Activated CD4-positive, alpha-beta T cell treated with anti-CD3 and anti-CD28 coated beads, Interleukin-2, amount 10 ng/mL, durations not matched to agents 7 days and 5 days (primary cell): ENCODE measurements around the gene KIF4A. TPM values are rescaled to one million over a fixed set of nuclear protein-coding genes. Genes with fewer than 3 reads are reported as not detected.
"Not testable (repeated sequence)": the region's sequence is repeated elsewhere in the genome, so short reads cannot be mapped to it uniquely, and the experiment has no call there.

ENCODE experiments used
- CTCF ChIA-PET: fragments of 350-600 bp; sonication (Branson Sonifier 250); formaldehyde crosslinking; loops from one replicate; lab custom pipeline; 2021; ENCODE audit warnings: antibody characterized with exemption; lab: Charles Lee
- POLR2A ChIA-PET: fragments of 350-600 bp; sonication (Branson Sonifier 250); formaldehyde crosslinking; loops from one replicate; lab custom pipeline; 2021; ENCODE audit warnings: antibody characterized with exemption; lab: Charles Lee
- DNase-seq: peaks from one replicate; pipeline ENCODE4 v3.0.0-alpha.2; 2020
- H3K27ac Mint-ChIP-seq: one replicate; pipeline ENCODE4 v1.8.0; 2021; ENCODE audit warnings: mild to moderate bottlenecking, moderate library complexity, mixed read lengths
- H3K27me3 Mint-ChIP-seq: one replicate; pipeline ENCODE4 v1.8.0; 2021; ENCODE audit warnings: mixed read lengths
- H3K36me3 Mint-ChIP-seq: one replicate; pipeline ENCODE4 v1.8.0; 2021; ENCODE audit warnings: low read depth, mixed read lengths
- H3K4me1 Mint-ChIP-seq: one replicate; pipeline ENCODE4 v1.8.0; 2021; ENCODE audit warnings: mixed read lengths
- H3K4me3 Mint-ChIP-seq: one replicate; pipeline ENCODE4 v1.8.0; 2021; ENCODE audit warnings: mild to moderate bottlenecking, moderate library complexity, mixed read lengths
- H3K9me3 Mint-ChIP-seq: one replicate; pipeline ENCODE4 v1.8.0; 2021; ENCODE audit warnings: mixed read lengths
- total RNA-seq, 2 experiments: library from RNA; stranded (reverse); gene quantifications; one replicate each; pipeline ENCODE4 v1.2.3, GENCODE V29; 2021

KIF4A gene
- total RNA-seq, 2 experiments from 2014 or later = 40.5 to 41.5 TPM

GRCh38 chrX:70257423-70258288 is 32.2 kb upstream of the KIF4A start:
- CTCF ChIA-PET = no interaction called here
- Mint-ChIP-seq H3K4me3 (no peak overlapping the region), H3K36me3 (no peaks in the 10 kb centered on the region), H3K9me3 (no peaks in the 10 kb centered on the region), H3K27ac (no peak overlapping the region), H3K4me1 (peaks cover 12% of the 10 kb centered on the region), H3K27me3 (no peaks in the 10 kb centered on the region)
- POLR2A ChIA-PET = no interaction called here
- DNase-seq = no peak

- no peaks in the 10 kb centered on the region for H3K36me3 Mint-ChIP-seq
- H3K27me3 Mint-ChIP-seq = no peaks in the 10 kb centered on the region
- no peaks in the 10 kb centered on the region for H3K9me3 Mint-ChIP-seq
- CTCF ChIA-PET = interaction anchor here (1.7 kb wide), 1 partner anchor 15 kb away, joined by 3 read pairs; no protein-coding TSS in a partner anchor
- DNase-seq = no peak
- no peaks in the 10 kb centered on the region for H3K4me1 Mint-ChIP-seq
- POLR2A ChIA-PET = no interaction called here
- no peak within 1 kb of the TSS for H3K27ac Mint-ChIP-seq
- H3K4me3 Mint-ChIP-seq = no peak within 1 kb of the TSS
Measured at GRCh38 chrX:70260104-70260503, 29.8 kb upstream of the KIF4A start, which contains the start of gene P2RY4. TSS of gene P2RY4 (minus strand) at chrX:70260204. CDS start at chrX:70259624, 580 bp downstream.

GRCh38 chrX:70262952-70263567 is 26.8 kb upstream of the KIF4A start:
- ChIA-PET CTCF (interaction anchor here (1.2 kb wide), 1 partner anchor 110 kb away, joined by 3 read pairs; no protein-coding TSS in a partner anchor), POLR2A (no interaction called here)
- H3K27me3 Mint-ChIP-seq = no peaks in the 10 kb centered on the region

GRCh38 chrX:70264784-70265183 is 25.1 kb upstream of the KIF4A start:
- Mint-ChIP-seq H3K36me3 (no peaks in the 10 kb centered on the region), H3K9me3 (no peaks in the 10 kb centered on the region), H3K4me1 (no peaks in the 10 kb centered on the region), H3K27ac (no peak overlapping the region), H3K4me3 (no peak overlapping the region), H3K27me3 (no peaks in the 10 kb centered on the region)
- ChIA-PET CTCF (no interaction called here), POLR2A (no interaction called here)
- DNase-seq = no peak

More at GRCh38 chrX:70262952-70263567, 26.8 kb upstream of the KIF4A start:
- Mint-ChIP-seq H3K9me3 (no peaks in the 10 kb centered on the region), H3K4me3 (no peak overlapping the region), H3K36me3 (no peaks in the 10 kb centered on the region), H3K27ac (no peak overlapping the region), H3K4me1 (no peaks in the 10 kb centered on the region)
- peak; percentile 31 for DNase-seq

- Mint-ChIP-seq H3K9me3 (no peaks in the 10 kb centered on the region), H3K27me3 (peaks cover 3% of the 10 kb centered on the region), H3K4me3 (no peak within 1 kb of the TSS), H3K27ac (no peak within 1 kb of the TSS), H3K36me3 (no peaks in the 10 kb centered on the region), H3K4me1 (no peaks in the 10 kb centered on the region)
- ChIA-PET CTCF (no interaction called here), POLR2A (no interaction called here)
- no peak for DNase-seq
Measured at GRCh38 chrX:70268034-70268433, 21.9 kb upstream of the KIF4A start, which contains the start of gene ARR3. TSS of gene ARR3 (plus strand) at chrX:70268334. CDS start at chrX:70269386, 1,052 bp downstream.

- DNase-seq, H3K4me3 Mint-ChIP-seq, POLR2A ChIA-PET, H3K27ac Mint-ChIP-seq, H3K4me1 Mint-ChIP-seq, H3K36me3 Mint-ChIP-seq, H3K27me3 Mint-ChIP-seq, H3K9me3 Mint-ChIP-seq: not testable (repeated sequence)
- CTCF ChIA-PET = interaction anchor here (0.6 kb wide), 1 partner anchor 735 kb away, joined by 5 read pairs; no protein-coding TSS in a partner anchor
Measured at GRCh38 chrX:70274029-70274428, 15.9 kb upstream of the KIF4A start.

- Mint-ChIP-seq H3K36me3 (peaks cover 2% of the 10 kb centered on the region), H3K4me1 (no peaks in the 10 kb centered on the region), H3K27ac (no peak overlapping the region), H3K9me3 (no peaks in the 10 kb centered on the region), H3K27me3 (no peaks in the 10 kb centered on the region), H3K4me3 (no peak overlapping the region)
- no peak for DNase-seq
- ChIA-PET POLR2A (no interaction called here), CTCF (no interaction called here)
Measured at GRCh38 chrX:70279081-70279480, 10.8 kb upstream of the KIF4A start.

- no peaks in the 10 kb centered on the region for H3K9me3 Mint-ChIP-seq
- H3K27ac Mint-ChIP-seq = no peak overlapping the region
- no peaks in the 10 kb centered on the region for H3K4me1 Mint-ChIP-seq
- POLR2A ChIA-PET = no interaction called here
- CTCF ChIA-PET = interaction anchor here (0.8 to 1.2 kb wide), 2 partner anchors 13 to 312 kb away, joined by 3 to 4 read pairs; no protein-coding TSS in a partner anchor
- H3K36me3 Mint-ChIP-seq = peaks cover 5% of the 10 kb centered on the region
- H3K27me3 Mint-ChIP-seq = no peaks in the 10 kb centered on the region
- DNase-seq = no peak
- H3K4me3 Mint-ChIP-seq = no peak overlapping the region
Measured at GRCh38 chrX:70280573-70280972, 9.3 kb upstream of the KIF4A start.

- ChIA-PET CTCF (no interaction called here), POLR2A (no interaction called here)
- Mint-ChIP-seq H3K27ac (no peak within 1 kb of the TSS), H3K36me3 (peaks cover 12% of the 10 kb centered on the region), H3K27me3 (no peaks in the 10 kb centered on the region), H3K4me3 (no peak within 1 kb of the TSS), H3K4me1 (no peaks in the 10 kb centered on the region), H3K9me3 (no peaks in the 10 kb centered on the region)
- no peak for DNase-seq
Measured at GRCh38 chrX:70281951-70282350, 8.0 kb upstream of the KIF4A start, which contains the start of gene RAB41. TSS of gene RAB41 (plus strand) at chrX:70282172. CDS start at chrX:70282218, 46 bp downstream.

GRCh38 chrX:70289168-70289792 is 624 bp upstream of the KIF4A start:
- CTCF ChIA-PET = interaction anchor here (0.6 kb wide), 1 partner anchor 1042 kb away, joined by 3 read pairs; no protein-coding TSS in a partner anchor
- Mint-ChIP-seq H3K27me3 (no peaks in the 10 kb centered on the region), H3K36me3 (peaks cover 37% of the 10 kb centered on the region), H3K9me3 (no peaks in the 10 kb centered on the region), H3K27ac (peak overlapping the region; percentile 94), H3K4me3 (peak overlapping the region; percentile 89), H3K4me1 (peaks cover 33% of the 10 kb centered on the region)
- POLR2A ChIA-PET = interaction anchor here (0.7 to 1.1 kb wide), 2 partner anchors 122 to 123 kb away, joined by 3 read pairs; no protein-coding TSS in a partner anchor
- no peak for DNase-seq

- peak overlapping the region; percentile 43 for H3K4me3 Mint-ChIP-seq
- ChIA-PET POLR2A (no interaction called here), CTCF (no interaction called here)
- no peak for DNase-seq
- H3K27ac Mint-ChIP-seq = no peak overlapping the region
- no peaks in the 10 kb centered on the region for H3K27me3 Mint-ChIP-seq
- no peaks in the 10 kb centered on the region for H3K9me3 Mint-ChIP-seq
- H3K36me3 Mint-ChIP-seq = peaks cover 27% of the 10 kb centered on the region
- peaks cover 35% of the 10 kb centered on the region for H3K4me1 Mint-ChIP-seq
Measured at GRCh38 chrX:70292788-70293187, 2.9 kb downstream of the KIF4A start.

- Mint-ChIP-seq H3K4me1 (peaks cover 31% of the 10 kb centered on the region), H3K4me3 (no peak overlapping the region), H3K27me3 (no peaks in the 10 kb centered on the region), H3K27ac (no peak overlapping the region), H3K36me3 (peaks cover 24% of the 10 kb centered on the region), H3K9me3 (no peaks in the 10 kb centered on the region)
- no peak for DNase-seq
- ChIA-PET POLR2A (no interaction called here), CTCF (no interaction called here)
Measured at GRCh38 chrX:70293621-70294020, 3.7 kb downstream of the KIF4A start.
